GM21619 (cell line): ENCODE data around the gene PPP1R3C.

Experiments
- ATAC-seq: cut with Tn5 transposase; IDR thresholded peaks from one replicate; pipeline ENCODE4 v1.9.1; 2021; ENCODE audit not compliant: unreplicated experiment

Gene PPP1R3C

GRCh38 chr10:91632671-91633550 lies at the start of gene PPP1R3C:
PPP1R3C (minus strand) TSS chr10:91633071; CDS start chr10:91632969, 102 bp downstream.
- ATAC-seq = peak; percentile 85

GRCh38 chr10:91681361-91682276 lies 48.7 kb upstream of the PPP1R3C start:
- no peak for ATAC-seq

DNA sequence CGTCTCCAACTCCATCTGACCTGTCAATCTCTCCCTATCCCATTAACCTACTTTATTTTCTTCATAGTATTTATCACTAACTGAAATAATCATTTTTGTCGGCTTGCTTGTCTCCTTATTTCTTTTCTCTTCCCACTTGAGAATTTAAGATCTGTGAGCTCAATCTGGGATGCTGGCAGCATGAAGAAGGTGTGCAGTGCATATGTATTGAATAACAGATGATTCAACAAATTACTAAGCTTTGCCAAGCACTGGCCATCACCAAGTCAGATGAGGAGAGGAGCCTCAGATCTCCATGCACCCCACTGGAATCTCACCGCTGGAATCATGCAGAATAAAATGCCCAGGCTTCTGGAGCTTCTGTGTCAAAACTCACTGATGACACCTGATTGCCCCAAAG lies 47.6 kb upstream of the PPP1R3C start:
- ATAC-seq = no peak

- ATAC-seq = no peak
These were observed 46.4 kb upstream of the PPP1R3C start for GRCh38 chr10:91679296-91679695.

DNA sequence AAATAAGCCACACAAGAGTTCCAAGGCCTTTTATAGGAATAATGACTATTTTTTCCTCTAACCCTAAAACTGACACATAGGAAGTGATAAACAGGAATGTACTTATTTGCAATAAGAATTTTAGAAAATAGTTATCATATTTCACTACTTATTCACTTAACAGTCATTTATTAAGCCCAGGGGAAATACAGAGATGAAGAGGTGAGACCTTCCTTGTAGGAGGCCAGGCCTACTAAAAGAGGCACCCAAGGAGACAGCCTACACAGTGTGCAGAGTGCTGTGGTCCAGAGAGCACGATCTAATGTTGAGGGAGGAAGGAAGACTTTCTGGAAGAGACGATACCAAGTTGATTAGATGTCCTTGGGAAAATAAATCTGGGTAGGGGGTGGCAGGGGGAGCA lies 45.0 kb upstream of the PPP1R3C start:
- no peak for ATAC-seq

DNA sequence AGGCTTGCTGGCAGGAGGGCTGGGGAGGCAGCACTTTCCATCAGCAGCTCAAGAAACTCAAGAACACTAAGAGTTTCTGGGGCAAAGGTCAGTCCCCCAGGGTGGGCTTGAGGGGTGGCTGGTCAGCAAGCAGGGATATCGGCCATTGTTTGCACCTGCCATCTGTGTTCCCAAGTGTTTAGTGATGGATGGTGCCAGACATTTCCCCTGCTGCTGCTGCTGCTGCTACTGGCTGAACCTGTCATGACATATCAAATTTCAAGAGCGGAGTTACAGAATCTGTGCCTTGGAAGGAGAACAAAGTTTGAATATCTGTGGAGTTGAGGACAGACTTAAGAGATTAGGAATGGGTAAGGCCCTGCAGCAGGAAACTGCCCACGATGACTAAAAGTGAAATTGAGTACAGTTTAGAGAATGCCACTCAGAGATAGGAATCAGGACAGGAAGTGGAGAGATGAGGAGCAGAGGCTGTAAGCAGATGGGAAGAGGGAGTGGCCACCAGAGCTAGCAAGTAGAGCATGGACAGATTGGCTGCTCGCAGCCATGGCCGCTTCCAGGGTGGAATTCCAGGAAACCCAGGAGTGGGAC lies 39.2 kb upstream of the PPP1R3C start:
- no peak for ATAC-seq

- no peak for ATAC-seq
These were observed 36.0 kb upstream of the PPP1R3C start for GRCh38 chr10:91668913-91669312.

- ATAC-seq = no peak
These were observed 33.0 kb upstream of the PPP1R3C start for GRCh38 chr10:91665842-91666241.

DNA sequence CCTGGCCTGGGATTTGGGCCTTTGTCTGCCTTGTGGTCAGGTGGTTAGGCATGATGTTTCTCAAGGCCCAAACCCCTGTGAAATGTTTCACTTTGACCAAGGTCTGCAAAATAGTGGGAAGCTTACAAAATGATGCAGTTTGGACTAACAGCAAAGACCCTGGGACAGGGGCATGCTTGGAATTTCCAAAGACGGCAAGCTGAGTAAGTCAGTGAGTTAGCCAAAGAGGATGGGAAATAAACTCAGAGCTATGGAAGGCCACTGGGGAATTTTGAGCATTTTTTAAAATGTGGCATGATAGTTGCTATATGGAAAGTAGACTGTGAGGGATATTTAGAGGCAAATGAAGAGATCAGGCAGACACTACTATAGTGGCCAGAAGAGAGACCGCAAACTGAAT lies 31.6 kb upstream of the PPP1R3C start:
- ATAC-seq = no peak

DNA sequence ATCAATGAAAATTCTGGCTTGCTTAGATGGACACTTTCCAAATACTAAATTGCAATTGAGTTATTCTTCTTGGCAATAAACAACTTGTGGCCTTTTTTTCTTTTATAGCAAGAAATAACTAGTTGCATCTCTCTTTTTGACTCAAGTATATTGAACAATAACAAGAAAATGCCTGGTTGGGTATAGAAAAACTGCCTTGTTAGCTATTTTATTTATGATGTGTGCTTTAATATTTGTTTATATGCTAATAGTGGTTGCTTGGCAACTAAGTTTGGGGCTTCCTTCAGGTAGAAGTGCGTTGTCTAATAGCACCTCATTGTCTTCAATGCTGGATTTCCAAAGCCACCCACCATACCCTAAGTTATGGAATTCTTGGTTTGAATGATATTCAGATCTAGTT lies 30.1 kb upstream of the PPP1R3C start:
- ATAC-seq = no peak

- ATAC-seq = no peak
These were observed 20.5 kb upstream of the PPP1R3C start for GRCh38 chr10:91653219-91653870.

DNA sequence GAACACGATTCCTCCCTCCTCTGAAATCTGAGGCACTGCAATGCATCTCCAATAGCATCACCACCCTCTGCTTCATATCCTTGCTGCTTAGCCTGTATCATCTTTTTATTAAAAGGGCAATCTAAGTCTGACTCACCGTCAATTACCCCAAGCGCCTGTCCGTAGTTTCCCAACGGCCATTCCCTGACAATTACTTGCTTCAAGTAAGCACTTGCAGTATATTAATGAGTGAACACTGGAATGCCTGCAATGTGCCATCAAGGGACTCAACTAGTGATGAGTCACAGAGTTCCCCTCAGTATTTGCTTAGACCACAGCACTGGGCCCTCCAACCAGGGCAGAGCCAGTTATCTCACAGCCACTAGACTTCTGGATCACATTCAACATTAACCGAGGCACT lies 19.5 kb upstream of the PPP1R3C start:
- no peak for ATAC-seq

- no peak for ATAC-seq
These were observed 10.8 kb upstream of the PPP1R3C start for GRCh38 chr10:91643700-91644099.

DNA sequence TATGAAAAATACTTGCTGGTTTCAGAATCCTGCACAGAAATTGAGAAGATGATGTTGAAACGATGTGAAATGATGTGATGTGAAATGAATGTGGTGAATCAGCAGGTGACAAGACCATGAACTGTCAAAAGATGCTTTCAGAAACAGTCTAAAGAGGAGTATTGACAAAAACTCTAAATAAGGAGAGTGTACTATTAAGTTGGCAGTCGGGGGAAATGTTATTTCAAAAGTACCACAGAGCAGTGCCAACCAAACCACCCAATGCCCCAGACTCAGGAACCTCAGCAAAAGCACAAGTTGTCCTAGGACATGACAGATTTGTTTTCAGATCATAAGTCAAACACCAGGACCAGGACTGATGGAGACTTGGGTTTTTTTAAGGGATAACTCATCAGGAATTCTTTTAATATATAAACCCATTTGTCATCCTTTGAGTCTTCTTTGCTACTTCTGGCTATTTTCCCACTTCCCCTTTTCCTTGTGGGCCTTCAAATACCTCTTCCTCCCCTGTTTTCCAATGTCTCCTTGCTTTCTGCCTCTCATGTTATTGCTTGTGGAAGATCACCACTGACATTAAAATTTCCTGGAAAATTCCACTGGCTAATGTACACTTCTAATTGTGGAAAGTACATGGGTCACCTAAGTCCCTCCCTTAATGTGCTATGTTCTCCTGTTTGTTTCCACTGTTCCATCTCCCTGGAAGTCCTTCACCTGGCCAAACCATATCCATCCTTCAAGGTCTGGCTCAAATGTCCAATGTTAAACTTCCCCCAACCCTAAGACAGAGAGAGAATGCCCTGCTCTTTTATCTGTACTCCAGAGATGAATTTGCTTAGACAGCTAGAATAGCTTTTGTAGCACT lies 10.2 kb upstream of the PPP1R3C start:
- ATAC-seq = no peak

- no peak for ATAC-seq
These were observed 4.0 kb upstream of the PPP1R3C start for GRCh38 chr10:91636892-91637291.

DNA sequence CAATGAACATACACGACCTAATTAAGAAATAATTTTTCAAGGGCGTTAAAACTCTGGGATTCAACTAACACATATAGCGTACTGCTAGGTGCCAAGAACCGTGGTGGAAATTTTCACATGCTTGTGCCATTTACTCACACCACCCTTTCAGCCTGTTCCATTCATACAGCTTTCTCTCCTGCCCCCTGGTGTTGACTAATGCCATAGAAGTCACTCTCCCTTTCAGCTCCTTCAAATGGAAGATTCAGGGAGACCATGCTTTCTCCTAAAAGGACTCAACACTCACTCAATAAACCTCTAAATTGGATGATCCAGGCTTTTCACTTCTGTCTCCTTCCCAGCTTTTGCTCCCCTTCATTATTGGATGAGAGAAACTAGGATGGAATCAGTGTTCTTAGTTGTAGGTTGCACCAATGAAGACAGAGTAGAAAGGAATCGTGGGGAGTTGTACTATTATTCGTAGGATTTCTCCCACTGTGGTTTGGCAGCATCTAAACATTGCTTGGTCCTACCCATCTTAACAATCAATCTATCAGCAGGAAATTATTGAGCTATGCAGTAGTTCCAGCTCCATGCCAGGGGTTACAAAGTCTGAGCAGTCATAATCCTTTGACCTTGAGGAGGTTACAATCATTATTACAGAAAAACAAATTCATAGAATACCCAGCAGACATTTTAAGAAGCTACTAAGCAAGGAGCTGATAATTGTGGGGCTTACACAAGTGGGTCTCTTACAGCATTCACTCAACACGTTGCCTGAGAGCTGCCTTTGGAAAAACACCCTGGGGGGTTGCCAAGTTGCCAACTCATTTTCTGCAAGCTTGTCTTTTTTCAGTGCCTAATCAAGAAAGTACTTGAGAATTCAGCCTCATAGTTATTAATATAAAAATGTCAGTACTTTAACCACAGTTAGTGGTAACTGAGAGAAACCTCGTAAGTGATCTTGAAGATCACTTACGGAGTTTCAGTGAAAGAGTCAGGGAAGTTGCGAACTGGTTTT lies 2.8 kb upstream of the PPP1R3C start:
- ATAC-seq = peak; percentile 45

- no peak for ATAC-seq
These were observed 2.0 kb upstream of the PPP1R3C start for GRCh38 chr10:91634898-91635297.

DNA sequence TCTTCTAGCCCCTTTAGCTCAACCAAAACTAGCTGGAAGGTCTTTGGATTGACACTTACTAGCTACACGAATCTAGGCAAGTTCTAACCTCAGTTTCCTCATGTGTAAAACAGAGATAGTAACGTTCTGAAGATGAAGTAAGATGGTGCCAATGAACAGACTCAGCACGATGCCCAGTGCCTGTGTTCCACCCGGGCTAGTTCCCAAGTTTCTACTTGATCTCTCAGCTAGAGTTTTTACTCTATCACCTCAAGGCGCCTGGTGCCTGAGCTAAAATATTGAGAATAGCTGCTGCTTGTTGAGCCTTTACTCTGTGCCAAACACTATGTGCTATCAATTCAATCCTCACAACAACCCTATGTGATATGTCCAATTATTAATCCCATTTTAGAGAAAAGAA lies 1.4 kb upstream of the PPP1R3C start:
- no peak for ATAC-seq

GRCh38 chr10:91630625-91631024 lies 2.2 kb downstream of the PPP1R3C start:
- no peak for ATAC-seq
